Adrenal gland (tissue), 12 donors: ENCODE results near the gene C1QTNF9. TPM values are rescaled to one million over a fixed set of nuclear protein-coding genes. Genes with fewer than 3 reads are reported as not detected.

ENCODE experiments used
- DNase-seq, 7 donors: peaks; one replicate each; pipeline ENCODE4 v3.0.0-alpha.2; 2019 to 2020
- H3K27ac ChIP-seq, 5 donors: fragments of 200-600 bp; sonication (generic) in 4 of 5; 1 replicate in 3 of 5; 2 replicates in 2 of 5; pipeline versions ENCODE4 v1.5.1 to v1.8.0; 2016 to 2020; ENCODE audit warnings: mild to moderate bottlenecking in 1 of 5
- H3K27me3 ChIP-seq: fragments of 200-600 bp; 2 replicates; pipeline ENCODE4 v1.8.0; 2021
- H3K36me3 ChIP-seq, 2 donors: fragments of 200-600 bp; replicated peaks in 1 of 2; 1 replicate in 1 of 2; 2 replicates in 1 of 2; pipeline versions ENCODE4 v1.5.1 to v1.8.0; 2018 to 2022
- H3K4me1 ChIP-seq, 2 donors: fragments of 200-600 bp; replicated peaks in 1 of 2; 1 replicate in 1 of 2; 2 replicates in 1 of 2; pipeline versions ENCODE4 v1.5.1 to v1.8.0; 2018 to 2021
- H3K4me3 ChIP-seq, 4 donors: fragments of 200-600 bp; sonication (generic) in 3 of 4; one replicate each; pipeline ENCODE4 v1.5.1; 2016 to 2018
- H3K9me3 ChIP-seq, 3 donors: fragments of 200-600 bp; sonication (generic) in 1 of 3; replicated peaks in 1 of 3; 1 replicate in 2 of 3; 2 replicates in 1 of 3; pipeline versions ENCODE4 v1.5.1 to v1.8.0; 2016 to 2021
- CTCF ChIP-seq, 6 experiments: fragments of 450-650 bp in 4 of 6; fragments of 200-600 bp in 2 of 6; sonication (generic) in 1 of 6; IDR thresholded peaks; 1 replicate in 5 of 6; 2 replicates in 1 of 6; pipeline versions ENCODE4 v1.5.1 to v1.8.0; 2016 to 2021; ENCODE audit warnings: antibody characterized with exemption in 6 of 6, mild to moderate bottlenecking in 2 of 6, moderate library complexity in 1 of 6
- POLR2A ChIP-seq, 2 donors: fragments of 450-650 bp; IDR thresholded peaks; one replicate each; pipeline ENCODE4 v1.6.1; 2017; ENCODE audit warnings: antibody characterized with exemption in 2 of 2, mild to moderate bottlenecking in 2 of 2, moderate library complexity in 1 of 2
- WGBS, 4 donors: extraction: QIAGEN DNeasy Blood & Tissue Kit in 2 of 4; methylation state at CpG; one replicate each; pipeline versions ENCODE4 v1.1.5 to v1.1.7; 2013 to 2017; 5-methylcytosine and 5-hydroxymethylcytosine counted together
- intact Hi-C, 2 donors: fragments of 100-400 bp; cut with DNase I; formaldehyde crosslinking; loops; one replicate each; pipeline versions ENCODE4 v1.14.1 to v1.15.0; 2022 to 2023
- polyA plus RNA-seq, 3 donors: library from polyadenylated mRNA; stranded (reverse); fragments of 200-250 nt in 2 of 3; fragments of 350-450 nt in 1 of 3; fragmentation: Illumina TruSeq in 1 of 3; extraction: RNeasy Lipid Tissue Mini Kit (QIAGEN cat#74804) in 1 of 3; gene quantifications; one replicate each; pipeline ENCODE4 v1.2.3, GENCODE V29; 2013 to 2014
- total RNA-seq, 9 donors: library from RNA; depleted of rRNA in 4 of 9; stranded (reverse); fragments of >200 nt in 4 of 9; fragments of 120-200 nt in 1 of 9; fragmentation: NEBNext Ultra II Directional in 1 of 9; extraction: Animal tissue kit (Norgen Biotek cat#: 25700) in 1 of 9; gene quantifications; one replicate each; pipeline versions ENCODE4 v1.1.0 to v1.2.4, GENCODE V29; 2013 to 2023
- donor health status: healthy with polysubstance abuse.
- donor health status: Bipolar disorder and iron deficiency.
- donor health status: DM: yes; HTN: yes; CAD: no.
- donor health status: DM: no; HTN: no; CAD: no.
- donor health status: DM: no; HTN: no; CAD: no.
- donor health status: DM: yes; HTN: yes; CAD: no.

The C1QTNF9 gene
- total and polyA plus RNA-seq, 12 donors = 0.11 to 0.94 (median 0.16) TPM; not detected in 9

DNA sequence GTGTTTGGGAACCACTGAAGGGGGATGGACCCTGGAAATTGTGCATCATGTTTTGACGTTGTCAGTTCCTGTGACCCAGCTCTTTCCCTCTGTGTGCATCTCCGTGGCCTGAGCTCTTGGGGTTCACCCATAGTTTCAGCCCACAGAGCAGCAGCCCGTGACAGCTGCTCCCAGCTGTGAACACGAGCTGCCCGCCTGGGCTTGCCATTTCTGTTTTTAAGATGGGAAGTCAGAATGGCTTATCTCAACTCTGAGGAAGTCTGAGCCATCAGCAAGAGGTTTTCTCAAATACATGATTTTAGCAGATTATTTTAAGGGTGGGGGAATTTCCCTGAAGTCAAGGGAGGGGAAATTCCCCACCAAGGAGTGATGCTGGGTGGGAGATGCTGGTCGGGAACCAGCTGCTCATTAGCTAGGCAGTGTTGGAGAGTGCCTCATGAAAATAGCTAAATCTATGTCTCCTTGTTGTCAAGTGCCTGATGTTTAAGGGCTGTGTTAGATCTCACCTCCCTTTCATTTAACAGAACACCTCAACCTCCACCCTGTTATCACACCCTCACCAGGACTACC, 34.8 kb upstream of the C1QTNF9 start:
- Histone ChIP-seq H3K4me3 (no peak overlapping the region), H3K4me1 (peaks cover 37 to 41% of the 10 kb centered on the region in 2 donors), H3K27ac (peak overlapping the region in 1 of 5 donors; percentile 13), H3K27me3 (no peaks in the 10 kb centered on the region), H3K36me3 (no peaks in the 10 kb centered on the region), H3K9me3 (no peaks in the 10 kb centered on the region)
- DNase-seq = peak in 5 of 7 donors; percentile 33 to 69 (median 34)
- TF ChIP-seq POLR2A (IDR thresholded peaks at IDR 0.05) = no peak
- TF ChIP-seq CTCF (IDR thresholded peaks at IDR 0.05) = no peak
- 49 to 75% (median 66%) methylated on average over 5 to 6 of the region's 6 CpGs for WGBS, 4 donors
- intact Hi-C loops = no loop called here

DNA sequence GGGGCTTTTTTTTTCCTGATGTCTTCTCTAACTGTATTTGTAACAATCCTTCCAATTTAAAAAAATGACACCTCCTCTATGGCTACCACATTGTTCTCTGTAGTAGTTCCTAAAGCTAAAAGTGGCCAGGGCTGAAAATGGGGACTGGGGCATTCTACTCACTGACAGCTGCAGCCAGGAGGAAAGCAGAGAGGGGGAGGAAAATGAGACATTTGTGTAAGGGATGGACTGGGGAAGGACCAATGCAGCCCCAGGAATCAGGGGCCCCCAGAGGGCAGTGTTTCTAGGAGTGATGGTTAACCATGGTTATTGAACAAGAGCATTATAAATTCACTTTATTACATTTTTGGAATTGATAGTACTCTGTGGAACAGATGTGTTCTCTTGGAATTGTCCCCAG, 34.3 kb upstream of the C1QTNF9 start:
- Histone ChIP-seq H3K9me3 (no peaks in the 10 kb centered on the region), H3K36me3 (no peaks in the 10 kb centered on the region), H3K4me1 (peaks cover 39 to 43% of the 10 kb centered on the region in 2 donors), H3K27me3 (no peaks in the 10 kb centered on the region), H3K4me3 (no peak overlapping the region), H3K27ac (no peak overlapping the region)
- peak in 3 of 7 donors; percentile 1 to 34 (median 17) for DNase-seq
- intact Hi-C loops = no loop called here
- TF ChIP-seq POLR2A (IDR thresholded peaks at IDR 0.05) (no peak), CTCF (IDR thresholded peaks at IDR 0.05) (no peak)

DNA sequence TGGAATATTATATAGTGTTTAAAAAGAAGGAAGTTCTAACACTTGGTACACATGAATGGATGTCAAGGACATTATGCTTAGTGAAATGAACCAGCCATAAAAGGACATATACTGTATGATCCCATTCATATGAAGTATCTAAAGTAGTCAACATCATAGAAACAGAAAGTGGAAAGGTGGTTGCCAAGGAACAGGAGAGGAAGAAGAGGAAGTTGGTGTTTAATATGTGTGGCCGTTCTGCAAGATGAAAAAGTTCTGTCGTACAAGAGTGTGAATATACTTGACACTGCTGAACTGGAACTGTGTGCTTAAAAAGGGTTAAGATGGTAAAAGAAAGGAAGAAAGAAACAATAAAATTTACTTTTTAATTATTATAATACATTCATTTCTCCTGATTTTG, 33.1 kb upstream of the C1QTNF9 start:
- TF ChIP-seq POLR2A (IDR thresholded peaks at IDR 0.05) (no peak), CTCF (IDR thresholded peaks at IDR 0.05) (no peak)
- WGBS, 4 donors = 72 to 84% (median 78%) methylated on average over 2 of the region's 2 CpGs
- H3K27ac ChIP-seq = no peak overlapping the region
- H3K36me3 ChIP-seq = no peaks in the 10 kb centered on the region
- no peak for DNase-seq
- H3K4me1 ChIP-seq = peaks cover 38 to 46% of the 10 kb centered on the region in 2 donors
- H3K27me3 ChIP-seq = no peaks in the 10 kb centered on the region
- no peak overlapping the region for H3K4me3 ChIP-seq
- intact Hi-C loops = no loop called here
- no peaks in the 10 kb centered on the region for H3K9me3 ChIP-seq

DNA sequence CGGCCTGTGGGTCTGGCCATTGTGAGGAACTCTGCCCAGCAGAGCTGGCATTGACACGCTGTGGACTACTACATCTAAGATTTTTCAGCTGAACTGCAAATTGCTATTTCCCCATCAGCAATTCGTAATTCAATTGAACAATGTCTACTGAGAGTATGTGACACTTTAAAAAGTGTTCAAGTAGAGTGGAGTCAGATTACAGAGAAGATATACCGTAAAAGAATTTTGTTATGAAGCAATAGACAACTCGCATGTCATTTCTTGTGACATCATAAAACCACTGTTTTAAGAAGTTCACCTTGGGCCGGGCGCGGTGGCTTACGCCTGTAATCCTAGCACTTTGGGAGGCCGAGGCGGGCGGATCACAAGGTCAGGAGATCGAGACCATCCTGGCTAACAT, 32.5 kb upstream of the C1QTNF9 start:
- intact Hi-C loops = no loop called here
- peaks cover 41 to 46% of the 10 kb centered on the region in 2 donors for H3K4me1 ChIP-seq
- peak in 2 of 7 donors; percentile 0 to 48 for DNase-seq

GRCh38 chr13:24277761-24278160, 31.6 kb upstream of the C1QTNF9 start:
- no peak overlapping the region for H3K27ac ChIP-seq
- no peak for TF ChIP-seq POLR2A (IDR thresholded peaks at IDR 0.05)
- no peak for TF ChIP-seq CTCF (IDR thresholded peaks at IDR 0.05)
- H3K27me3 ChIP-seq = no peaks in the 10 kb centered on the region
- WGBS, 4 donors = 91 to 93% (median 93%) methylated on average over 6 of the region's 6 CpGs
- H3K4me3 ChIP-seq = no peak overlapping the region
- intact Hi-C loops = no loop called here
- peaks cover 37 to 44% of the 10 kb centered on the region in 2 donors for H3K4me1 ChIP-seq
- H3K9me3 ChIP-seq = no peaks in the 10 kb centered on the region
- peak in 1 of 7 donors; percentile 0 for DNase-seq
- H3K36me3 ChIP-seq = no peaks in the 10 kb centered on the region

More for the DNA sequence above, 32.5 kb upstream of the C1QTNF9 start:
- 87 to 94% (median 90%) methylated on average over 13 of the region's 13 CpGs for WGBS, 4 donors
- H3K9me3 ChIP-seq = no peaks in the 10 kb centered on the region
- H3K36me3 ChIP-seq = no peaks in the 10 kb centered on the region
- no peak overlapping the region for H3K4me3 ChIP-seq
- TF ChIP-seq POLR2A (IDR thresholded peaks at IDR 0.05) = no peak
- no peak overlapping the region for H3K27ac ChIP-seq
- H3K27me3 ChIP-seq = no peaks in the 10 kb centered on the region
